ENCODE measurements around the gene KRT80.
A peak's percentile ranks its signal among the peaks of the same experiment; 100 is the strongest.

DNA sequence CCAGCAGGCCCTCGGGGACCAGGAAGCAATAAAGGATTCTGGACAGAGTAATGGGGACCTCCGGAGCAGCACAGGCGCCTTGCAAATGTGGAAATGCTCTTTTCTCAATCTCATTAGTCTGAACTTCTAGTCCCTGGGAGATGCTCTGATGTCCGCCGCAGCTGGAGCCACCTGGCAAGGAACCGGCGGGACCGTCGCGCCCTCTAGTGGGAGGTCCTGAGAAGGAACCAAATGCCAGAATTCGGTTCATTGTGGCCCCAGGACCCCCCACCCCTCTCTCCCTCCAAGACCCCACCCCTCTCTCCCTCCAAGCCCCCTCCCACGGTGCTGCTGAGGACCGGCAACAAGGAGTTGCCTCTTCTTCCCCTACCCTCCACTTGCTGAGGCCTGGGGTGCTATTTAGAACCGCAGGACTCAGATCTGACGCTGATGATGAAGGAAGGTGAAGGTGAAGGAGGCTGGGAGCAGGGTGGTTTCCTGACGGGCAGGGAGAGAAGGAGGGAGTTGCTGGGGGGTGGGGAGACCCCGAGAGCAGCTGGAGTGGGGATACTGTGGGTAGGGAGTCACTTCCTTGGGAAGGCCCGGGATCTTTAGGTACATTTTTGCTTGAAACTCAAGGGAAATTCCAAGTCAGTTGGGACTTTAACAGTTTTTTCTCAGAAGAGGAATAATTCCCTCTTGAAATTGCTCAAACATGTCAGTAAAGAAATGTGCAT, 69.8 kb downstream of the KRT80 start:
- TF ChIP-seq POLR2A (IDR thresholded peaks at IDR 0.05): no peak
- peak; percentile 5 to 55 (median 33) for TF ChIP-seq CTCF (IDR thresholded peaks at IDR 0.05)

Data from vagina (tissue), 2 donors.